ENCODE results near the gene CA5A. TPM values are rescaled to one million over a fixed set of nuclear protein-coding genes. Genes with fewer than 3 reads are reported as not detected.
A peak's percentile ranks its signal among the peaks of the same experiment; 100 is the strongest.
"Not testable (repeated sequence)": the region's sequence is repeated elsewhere in the genome, so short reads cannot be mapped to it uniquely, and the experiment has no call there.

The CA5A gene
- not detected in 2 replicates for total RNA-seq (2014; rRNA removed; shearing (Covaris generic))

DNA sequence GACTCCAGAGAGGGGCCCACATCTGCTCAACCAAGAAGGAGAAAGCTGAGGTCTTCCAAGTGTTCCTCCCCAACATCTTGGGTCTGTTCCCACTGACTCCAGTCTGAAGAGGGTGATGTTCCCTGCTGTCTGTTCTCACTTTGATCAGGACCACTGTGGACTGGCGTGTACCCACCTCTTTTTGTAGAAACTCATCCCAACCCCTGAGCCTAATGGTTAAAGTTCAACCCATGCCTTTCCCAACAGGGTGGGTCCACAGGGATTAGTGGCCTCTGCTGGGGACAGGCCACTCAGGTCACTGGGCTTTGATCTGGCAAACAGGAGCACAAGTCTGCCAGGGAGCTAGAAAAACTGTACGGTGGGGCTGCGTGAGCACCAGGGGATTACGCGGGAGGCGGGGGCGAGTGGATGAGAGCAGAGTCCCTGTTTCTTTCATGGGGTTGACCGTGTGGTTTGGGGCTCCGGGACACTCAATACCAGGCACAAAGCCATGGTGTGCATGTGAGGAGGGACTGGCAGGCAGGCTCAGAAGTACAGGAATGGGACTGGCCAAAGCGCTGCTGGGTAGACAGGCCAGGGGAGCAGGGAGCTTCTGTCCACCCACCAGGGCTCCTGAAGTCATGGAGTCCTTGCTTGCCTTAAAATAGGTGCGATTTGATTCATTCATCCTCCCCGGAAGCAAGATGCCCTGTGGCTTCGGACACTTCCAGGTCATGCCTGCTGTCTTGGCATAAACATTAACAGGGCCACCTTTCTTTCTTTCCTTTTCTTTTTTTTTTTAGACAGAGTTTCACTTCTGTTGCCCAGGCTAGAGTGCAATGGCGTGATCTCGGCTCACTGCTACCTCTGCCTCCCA is at the start of gene CA5A:
TSS of gene CA5A (minus strand) at position 155 of the 856 bp plus-strand sequence. CDS start at position 76, 79 bp downstream.
- no peak for DNase-seq (ENCODE audit: low read depth)

DNA sequence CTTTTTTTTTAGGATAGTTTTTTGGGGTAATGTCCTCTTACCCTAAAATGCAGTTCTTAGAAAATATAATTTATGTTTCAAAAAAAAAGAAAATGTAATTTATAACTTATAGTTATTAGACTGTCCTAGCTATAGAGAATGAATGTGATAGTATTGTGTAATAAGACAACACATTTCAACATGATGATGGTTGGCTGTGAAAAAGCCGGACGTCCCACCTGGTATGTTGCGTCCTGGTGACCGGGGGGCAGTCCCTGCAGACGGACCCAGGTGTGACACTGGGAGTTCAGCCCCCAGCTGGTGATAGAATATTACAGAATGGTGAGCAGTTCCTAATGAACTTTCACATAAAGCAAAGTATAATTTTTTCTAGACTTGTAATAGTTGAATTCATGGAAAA is 49.2 kb upstream of the CA5A start:
- not testable (repeated sequence) for DNase-seq (ENCODE audit: low read depth)

DNA sequence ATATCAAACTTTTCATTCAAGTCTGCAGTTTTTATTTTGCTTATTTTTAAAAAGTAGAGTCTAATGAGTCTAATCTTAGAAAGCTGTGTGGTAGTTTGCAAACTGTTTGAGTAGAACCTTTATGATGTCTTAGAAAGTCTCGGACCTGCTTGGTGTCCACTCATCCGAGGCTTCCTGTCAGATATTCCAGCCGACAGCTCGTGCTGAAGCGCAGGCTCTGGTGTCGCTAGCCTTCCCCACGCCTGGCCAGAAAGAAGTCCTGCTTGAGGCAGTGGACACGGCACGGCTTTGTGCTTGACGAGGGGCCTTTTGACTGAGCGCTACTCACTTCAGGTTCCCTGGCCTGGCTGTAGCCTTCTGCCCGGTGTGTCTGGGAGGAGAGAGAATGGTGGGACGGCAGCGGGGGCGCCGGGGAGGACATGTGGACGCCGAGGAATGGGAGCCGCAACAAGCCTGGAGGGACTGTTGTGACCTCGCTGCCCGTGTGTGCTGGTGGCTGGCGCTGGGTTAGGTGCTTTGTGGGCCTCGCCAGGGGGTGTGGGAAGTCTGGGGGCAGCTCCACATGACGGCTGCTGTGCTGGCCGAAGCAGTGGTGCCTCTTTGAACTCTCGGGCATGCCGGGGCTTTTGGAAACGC is 48.4 kb upstream of the CA5A start:
- DNase-seq (ENCODE audit: low read depth), result no peak

DNA sequence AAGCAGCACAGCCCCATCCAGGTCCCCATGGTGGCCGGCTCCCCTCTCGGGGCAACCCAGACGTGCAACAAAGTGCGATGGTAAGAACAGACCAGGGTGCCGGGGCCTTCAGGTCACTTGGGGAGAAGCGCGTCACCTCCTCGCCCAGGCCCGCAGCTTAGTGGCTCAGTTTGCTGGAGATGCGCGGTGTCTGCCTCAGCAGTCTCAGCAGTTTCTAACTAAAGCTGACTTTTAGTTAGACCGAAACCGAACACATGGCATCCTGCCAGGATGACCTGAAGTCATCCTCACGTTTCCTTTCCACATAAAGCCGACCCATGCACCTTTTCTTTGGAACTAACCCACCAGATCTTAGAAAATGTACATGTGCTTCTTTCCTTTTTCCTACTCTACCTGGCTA is 47.9 kb upstream of the CA5A start:
- DNase-seq (ENCODE audit: low read depth), result not testable (repeated sequence)

DNA sequence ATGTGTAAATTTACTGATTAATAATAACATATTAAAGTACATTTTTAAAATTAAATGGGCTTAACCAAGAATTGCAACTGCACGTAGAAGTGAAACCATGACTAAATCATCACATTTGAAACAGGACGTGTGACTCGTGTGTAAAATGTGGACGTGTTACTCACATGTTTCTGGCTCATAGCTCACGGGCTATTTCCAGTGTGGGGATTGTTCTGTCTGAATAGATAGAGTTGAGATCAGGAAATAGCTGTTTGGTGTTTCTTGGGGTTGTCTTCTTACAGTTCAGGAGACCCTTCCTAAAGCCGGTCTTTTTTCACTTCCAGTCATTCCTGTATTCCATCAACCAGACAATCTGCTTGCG is 47.4 kb upstream of the CA5A start:
- peak; percentile 26 for DNase-seq (ENCODE audit: low read depth)

DNA sequence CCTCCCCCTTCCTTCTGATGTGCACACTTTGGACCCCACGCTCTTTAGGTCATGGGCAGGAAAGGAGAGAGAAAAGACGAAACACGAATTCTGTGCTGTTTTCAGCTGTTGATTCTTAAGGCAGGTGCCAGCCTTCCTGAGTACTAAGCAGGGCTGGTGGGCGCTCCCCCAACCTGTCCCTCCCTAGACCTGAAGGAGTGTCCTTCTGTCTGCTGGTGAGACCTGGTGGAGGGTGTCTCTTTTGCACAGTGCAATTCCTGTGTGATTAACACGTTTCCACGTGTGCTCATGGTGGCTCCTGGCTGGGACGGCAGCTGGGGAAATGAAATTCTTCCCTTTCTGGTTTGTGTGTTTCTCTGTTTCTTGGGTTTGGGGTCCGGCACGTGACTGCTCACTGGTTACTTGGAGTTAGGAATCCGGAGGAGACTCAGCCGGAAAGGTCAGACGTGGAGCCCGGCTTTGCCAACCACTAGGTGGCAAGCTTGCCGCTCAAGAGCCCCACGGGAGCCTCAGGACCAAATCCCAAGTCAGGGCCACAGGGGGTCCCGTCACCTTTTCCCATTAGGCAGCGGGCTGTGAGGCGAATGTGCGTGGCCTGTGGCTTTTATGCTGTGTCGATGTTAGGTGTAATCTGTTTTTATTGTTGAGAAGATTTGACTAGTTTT is 46.9 kb upstream of the CA5A start:
- DNase-seq (ENCODE audit: low read depth), result not testable (repeated sequence)

DNA sequence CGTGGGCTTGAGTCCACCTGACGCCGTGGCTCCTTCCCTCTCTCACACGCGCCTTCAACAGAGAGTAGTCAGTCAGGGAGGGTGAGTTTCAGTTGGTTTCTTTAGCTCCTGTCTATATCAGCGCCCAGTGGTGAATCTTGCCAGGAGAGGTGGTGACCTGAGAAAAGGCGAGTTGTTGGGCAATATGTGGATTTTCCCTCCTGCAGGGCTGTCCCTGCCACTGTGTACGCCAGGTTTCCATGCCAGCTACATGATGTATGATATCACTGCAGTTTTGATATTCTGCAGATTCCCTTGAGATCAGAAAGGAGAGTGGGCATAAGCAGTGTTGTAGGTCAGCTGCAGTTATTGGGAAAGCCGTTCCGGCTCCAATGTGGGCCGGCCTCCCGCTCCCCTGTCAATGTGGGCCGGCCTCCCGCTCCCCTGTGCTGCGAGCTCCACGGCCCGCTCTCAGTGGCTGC is 46.3 kb upstream of the CA5A start:
- no peak for DNase-seq (ENCODE audit: low read depth)

DNA sequence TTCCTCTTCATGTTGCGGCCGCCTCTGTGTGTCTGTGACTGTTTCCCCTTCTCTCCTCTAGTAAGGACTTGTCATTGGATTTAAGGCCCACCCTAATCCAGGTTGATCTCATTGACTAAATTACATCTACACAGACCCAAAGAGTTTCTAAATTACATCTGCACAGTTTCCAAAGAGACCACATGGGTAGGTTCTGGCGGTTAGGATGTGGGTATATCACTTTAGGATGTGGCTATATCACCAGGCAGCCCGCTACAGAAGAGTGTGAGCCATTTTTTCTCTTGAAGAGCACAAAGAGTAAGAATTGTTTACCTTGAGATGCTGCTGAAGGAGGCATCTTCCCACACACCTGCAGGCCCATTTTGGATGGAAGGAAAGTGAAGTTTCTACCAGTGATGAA is 45.0 kb upstream of the CA5A start:
- DNase-seq (ENCODE audit: low read depth), result not testable (repeated sequence)

DNA sequence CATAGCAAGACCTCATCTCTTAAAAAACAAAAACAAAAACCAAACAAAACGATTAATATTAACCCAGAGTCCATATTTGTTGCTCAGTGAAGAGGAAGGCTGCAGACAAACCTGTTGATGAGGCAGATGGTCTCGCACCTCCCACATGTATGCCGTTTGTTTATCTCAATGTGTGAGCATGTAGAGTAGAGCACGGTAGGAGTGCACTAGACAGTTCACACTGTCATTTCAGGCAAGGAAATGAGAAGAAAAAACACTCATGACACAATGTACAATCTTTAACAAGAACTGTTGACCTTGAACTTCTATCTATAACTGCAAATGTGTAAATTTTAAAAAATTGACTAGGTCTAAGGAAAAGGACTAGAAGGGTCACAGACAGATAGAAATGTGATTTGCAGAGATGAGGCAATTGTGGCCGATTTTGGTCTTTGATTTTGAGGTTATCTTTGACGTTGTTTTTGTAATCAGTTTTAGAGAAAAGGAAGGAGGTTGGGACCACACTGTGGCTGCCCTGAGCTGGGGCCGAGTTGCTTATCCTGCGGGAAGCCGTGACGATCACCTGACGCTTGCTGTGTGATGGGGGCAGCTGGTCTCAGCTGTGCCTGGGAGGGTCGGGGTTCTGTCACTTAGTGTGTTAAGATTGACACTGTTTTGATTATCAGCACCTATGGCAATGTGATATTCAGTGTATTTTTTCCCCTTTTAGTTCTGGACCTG is 43.7 kb upstream of the CA5A start:
- DNase-seq (ENCODE audit: low read depth), result not testable (repeated sequence)

DNA sequence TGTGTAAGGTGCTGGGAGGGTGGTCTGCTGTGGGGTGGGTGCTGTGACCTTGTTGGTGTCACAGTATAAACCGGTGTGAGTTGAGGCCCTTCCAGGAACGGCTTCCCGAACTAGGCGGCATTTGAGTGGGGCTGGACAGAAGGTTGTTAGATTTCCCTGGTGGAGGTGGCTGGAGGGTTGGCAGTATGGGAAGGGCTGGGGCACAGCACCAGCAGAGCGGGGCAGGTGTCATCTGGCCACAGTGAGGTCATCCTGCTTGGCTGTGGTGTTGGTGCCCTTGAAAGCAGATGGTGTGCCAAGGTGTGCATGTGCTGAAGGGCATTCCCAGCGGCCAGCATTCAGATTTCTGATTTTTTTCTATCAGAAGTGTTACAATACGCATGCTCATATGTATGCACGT is 43.0 kb upstream of the CA5A start:
- DNase-seq (ENCODE audit: low read depth), result no peak

DNA sequence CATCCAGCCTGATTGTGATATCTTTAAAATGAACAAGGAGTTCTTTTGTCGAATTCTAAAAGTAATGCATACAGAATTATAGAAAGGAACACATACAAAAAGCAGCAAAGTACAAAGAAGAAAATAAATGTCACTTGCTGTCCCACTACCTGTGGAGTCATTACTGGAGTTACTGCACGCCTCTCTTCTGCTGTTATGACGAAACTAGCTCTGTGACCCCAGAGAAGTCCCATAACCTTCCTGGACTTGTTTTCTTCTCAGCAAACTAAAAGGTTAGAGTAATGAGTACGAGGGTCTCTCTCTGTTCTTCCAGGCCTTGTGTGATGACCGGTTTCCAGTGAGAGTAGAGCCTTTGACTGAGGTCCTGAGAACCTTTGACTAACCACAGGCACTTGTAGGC is 41.8 kb upstream of the CA5A start:
- no peak for DNase-seq (ENCODE audit: low read depth)

DNA sequence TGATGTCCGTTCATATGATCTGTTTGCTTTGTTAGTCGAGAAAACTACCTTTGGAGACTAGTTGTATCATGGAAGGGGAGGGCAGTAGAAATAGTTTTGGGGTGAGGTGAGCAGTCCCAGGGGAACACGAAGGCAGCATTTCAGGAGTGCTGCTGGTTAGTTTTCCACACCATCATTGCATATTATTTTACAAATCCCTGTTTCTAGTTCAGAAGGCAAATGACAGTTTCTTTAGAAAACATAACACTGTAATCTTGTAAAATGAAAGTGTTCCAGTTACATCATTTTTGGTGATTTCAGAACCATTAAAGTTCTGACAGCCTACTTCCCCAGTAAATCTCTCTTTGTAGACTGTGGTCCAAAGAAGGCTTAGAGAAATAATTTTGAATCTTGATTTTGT is 40.3 kb upstream of the CA5A start:
- DNase-seq (ENCODE audit: low read depth), result no peak

DNA sequence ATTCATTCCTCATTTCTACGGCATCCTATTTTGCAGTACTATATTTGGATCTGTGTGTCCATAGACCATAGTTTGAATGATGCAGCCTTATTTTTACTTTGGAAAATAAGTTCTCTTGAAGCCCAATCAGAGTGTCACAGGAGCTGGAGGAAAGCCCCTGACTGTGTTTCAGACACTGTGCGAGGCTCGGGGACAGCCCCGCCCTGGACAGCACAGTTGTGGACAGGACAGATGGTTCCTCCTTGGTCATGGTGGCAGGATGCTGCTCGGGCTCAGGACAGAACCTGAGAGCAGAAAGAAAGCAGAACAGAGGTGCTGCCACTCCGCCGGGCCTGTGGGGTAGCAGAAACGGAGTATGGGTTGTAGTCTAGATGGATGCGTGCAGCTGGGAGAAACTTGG is 37.8 kb upstream of the CA5A start:
- no peak for DNase-seq (ENCODE audit: low read depth)

DNA sequence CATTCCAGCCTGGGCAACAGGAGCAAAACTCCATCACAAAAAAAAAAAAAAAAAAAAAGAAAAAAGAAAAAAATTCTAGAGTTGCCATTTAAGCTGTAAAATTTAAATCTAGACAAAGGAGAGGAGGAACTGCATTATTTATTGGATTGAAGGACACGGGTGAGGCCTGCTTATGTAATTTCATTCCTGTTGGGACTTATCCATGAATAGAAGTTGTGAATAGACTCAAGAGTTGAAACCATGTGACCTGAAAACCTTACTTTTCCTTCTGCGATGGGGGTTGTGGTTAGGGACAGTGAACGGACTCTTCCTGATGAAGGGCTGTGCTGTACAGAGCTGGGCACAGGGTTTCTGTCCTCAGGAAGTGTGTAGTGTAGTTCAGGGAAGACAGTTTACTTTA is 37.4 kb upstream of the CA5A start:
- DNase-seq (ENCODE audit: low read depth), result no peak

DNA sequence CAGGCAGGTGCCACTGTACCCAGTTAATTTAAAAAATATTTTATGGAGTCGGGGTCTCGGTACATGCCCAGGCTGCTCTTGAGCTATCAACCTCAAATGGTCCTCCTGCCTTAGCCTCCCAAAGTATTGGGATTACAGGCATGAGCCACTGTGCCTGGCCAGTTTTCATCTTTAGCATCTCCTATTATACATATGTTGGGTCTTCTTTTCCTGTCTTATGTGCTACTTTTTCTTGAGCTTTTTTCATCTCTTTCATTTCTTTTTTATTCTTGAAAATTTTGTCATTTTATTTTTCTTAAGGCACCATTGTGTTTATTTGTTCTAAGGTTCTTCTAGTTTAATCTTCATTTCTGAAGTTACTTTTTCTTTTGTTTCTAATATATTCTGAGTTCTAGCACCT is 35.6 kb upstream of the CA5A start:
- DNase-seq (ENCODE audit: low read depth), result no peak

DNA sequence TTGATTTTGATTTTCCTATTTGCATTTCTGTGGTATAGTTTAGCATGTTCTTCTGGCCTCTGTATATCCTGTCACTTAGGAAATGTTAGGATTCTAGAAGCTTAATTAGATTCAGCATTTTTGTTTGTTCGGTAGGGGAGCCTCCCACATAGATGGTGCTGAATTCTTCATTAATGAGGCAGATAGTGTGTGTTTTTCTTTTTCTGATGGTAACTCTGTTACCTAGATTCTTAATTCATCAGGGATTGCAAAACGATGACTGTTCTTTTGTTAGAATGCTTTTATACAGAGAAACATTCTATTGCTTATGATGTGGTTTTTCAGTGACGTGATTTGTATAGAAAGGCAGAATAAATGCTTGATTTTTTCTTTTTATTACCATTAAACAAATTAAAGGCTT is 33.9 kb upstream of the CA5A start:
- no peak for DNase-seq (ENCODE audit: low read depth)

DNA sequence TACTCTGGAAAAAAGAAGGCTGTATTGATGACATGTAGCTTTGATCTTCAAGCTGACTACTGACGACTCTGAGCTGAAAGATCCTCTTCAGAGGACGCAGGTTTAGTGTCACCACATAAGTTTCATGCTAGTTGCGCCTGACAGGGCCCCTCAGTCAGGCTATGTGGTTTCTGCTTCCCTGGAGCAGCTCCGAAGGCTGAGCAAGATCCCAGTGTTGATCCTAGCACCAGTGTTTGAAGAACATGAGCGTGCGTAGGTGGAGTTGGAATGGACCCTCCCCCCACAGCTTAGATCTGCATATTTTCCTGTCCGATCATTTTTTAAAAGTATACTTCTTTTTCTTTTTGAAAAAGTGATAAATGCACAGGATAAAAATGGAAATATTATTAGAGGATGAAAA is 32.2 kb upstream of the CA5A start:
- no peak for DNase-seq (ENCODE audit: low read depth)

DNA sequence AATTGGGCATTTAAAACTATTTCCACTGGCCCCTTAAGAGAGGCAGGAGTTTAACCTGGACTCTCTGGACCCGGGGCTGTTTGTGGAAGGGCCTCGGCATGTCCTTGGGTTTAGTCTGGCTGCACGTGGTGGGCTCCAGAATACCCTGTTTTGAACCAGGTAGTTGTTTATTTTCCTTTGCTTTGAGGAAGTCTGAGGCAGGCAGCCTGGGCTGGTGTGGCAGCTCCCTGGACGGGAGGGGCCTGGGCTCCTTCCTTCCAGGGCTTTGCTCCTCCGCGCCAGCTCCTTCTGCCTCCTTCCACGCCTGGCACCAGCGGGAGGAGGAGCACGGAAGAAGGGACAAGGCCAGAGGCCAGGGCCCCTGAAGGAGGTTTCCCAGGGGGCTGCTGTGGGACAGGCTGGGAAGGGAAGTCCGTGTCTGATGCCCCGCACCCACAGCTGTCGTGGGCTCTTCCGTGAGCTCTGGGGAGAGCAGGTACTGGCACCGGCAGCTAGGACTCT is 30.4 kb upstream of the CA5A start:
- no peak for DNase-seq (ENCODE audit: low read depth)

DNA sequence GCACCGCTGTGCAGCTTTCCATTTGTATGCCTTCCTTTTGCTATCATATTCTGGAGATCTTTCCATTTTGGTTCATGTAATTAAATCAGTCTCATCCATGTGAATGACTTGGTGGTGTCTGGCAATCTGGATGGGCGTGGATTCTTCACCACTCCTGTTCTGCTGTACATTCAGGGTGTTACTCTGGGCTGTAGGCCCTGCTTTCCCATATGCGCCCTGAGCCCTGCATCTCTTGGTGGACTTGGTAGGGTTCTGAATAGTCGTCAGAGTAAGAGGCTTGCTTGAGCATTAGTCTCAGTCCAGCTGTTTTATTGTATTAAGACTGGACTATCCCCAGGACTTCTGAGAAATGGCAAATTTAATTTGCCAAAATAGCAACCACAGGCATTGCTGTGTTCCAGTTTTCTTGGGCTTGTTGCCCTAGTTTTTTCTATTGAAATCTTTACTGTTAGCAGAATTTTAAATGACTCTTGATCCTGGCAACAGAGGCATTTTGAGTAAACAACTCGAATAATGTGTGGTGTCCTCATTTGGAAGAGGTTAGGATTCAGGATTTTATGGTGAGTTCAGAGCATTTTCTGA is 29.8 kb upstream of the CA5A start:
- no peak for DNase-seq (ENCODE audit: low read depth)

DNA sequence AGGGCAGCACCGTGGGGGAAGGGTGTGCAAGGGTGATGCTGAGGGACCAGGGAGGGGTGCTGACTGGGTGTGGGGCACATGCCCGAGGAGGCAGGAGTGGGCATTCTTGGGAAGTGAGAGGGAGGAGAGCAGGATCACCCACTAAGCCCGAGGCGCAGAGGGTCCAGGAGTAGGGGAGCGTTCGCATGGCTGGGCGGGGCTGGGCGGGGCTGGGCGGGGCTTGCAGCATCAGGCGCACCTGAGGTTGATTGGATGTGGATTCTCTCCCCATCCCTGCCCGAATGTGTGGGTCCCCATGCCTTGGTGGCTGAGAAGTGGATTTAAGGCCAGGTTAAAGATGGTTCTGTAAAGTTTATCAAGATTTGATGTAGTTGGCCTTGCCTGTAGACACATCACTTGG is 29.1 kb upstream of the CA5A start:
- DNase-seq (ENCODE audit: low read depth), result no peak

DNA sequence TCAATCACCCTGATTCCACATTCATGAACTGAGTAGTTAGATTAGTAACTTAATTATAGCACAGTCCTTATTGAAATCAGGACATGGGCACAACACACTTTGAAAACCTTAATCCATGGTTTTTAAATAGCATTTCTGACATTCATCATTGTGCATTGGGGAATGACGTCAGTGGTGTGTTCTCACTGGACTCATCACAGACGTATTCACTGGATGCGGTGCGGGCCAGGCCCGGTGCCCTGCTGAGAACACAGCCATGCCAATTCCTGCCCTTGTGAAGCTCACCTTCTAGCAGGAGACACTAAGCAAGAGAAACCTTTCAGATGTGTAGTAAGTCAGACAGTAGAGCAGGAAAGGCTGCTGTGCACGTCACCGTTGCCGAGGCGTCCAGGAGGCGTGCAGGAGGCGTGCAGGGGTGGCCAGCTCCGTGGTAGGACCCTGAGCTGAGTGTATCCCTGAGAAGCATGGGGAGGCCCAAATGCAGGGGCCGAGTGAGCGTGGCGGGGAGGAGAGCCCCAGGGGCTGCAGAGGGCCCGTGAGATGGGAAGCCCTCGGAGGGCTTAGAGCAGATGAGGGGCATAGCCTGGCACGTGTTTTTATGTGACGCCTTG is 27.8 kb upstream of the CA5A start:
- no peak for DNase-seq (ENCODE audit: low read depth)

Measured in Daoy (cell line).